ENCODE data around the gene SEZ6L.
"Not testable (repeated sequence)": the region's sequence is repeated elsewhere in the genome, so short reads cannot be mapped to it uniquely, and the experiment has no call there.

Gene SEZ6L

GRCh38 chr22:26391091-26391490, 221.8 kb downstream of the SEZ6L start:
- no peaks in the 10 kb centered on the region for H3K4me1 ChIP-seq (ENCODE audit: control insufficient read depth, insufficient read depth, low read length)
- no peak overlapping the region for H3K4me3 ChIP-seq (ENCODE audit: low read length)
- H3K27ac ChIP-seq (ENCODE audit: low read depth, low read length), result no peak overlapping the region
- H3K36me3 ChIP-seq (ENCODE audit: control insufficient read depth, insufficient read depth, low read length), result no peaks in the 10 kb centered on the region
- no peak overlapping the region for H3K9ac ChIP-seq (ENCODE audit: low read length)
- no peaks in the 10 kb centered on the region for H3K27me3 ChIP-seq (ENCODE audit: control insufficient read depth, insufficient read depth, low read length)

- Histone ChIP-seq H3K27me3 (ENCODE audit: control insufficient read depth, insufficient read depth, low read length) (no peaks in the 10 kb centered on the region), H3K4me1 (ENCODE audit: control insufficient read depth, insufficient read depth, low read length) (no peaks in the 10 kb centered on the region), H3K4me3 (ENCODE audit: low read length) (no peak overlapping the region), H3K27ac (ENCODE audit: low read depth, low read length) (no peak overlapping the region), H3K36me3 (ENCODE audit: control insufficient read depth, insufficient read depth, low read length) (no peaks in the 10 kb centered on the region), H3K9ac (ENCODE audit: low read length) (no peak overlapping the region)
Measured at GRCh38 chr22:26391623-26392022, 222.4 kb downstream of the SEZ6L start.

- no peak overlapping the region for H3K27ac ChIP-seq (ENCODE audit: low read depth, low read length)
- no peak overlapping the region for H3K9ac ChIP-seq (ENCODE audit: low read length)
- no peaks in the 10 kb centered on the region for H3K4me1 ChIP-seq (ENCODE audit: control insufficient read depth, insufficient read depth, low read length)
- no peaks in the 10 kb centered on the region for H3K27me3 ChIP-seq (ENCODE audit: control insufficient read depth, insufficient read depth, low read length)
- H3K36me3 ChIP-seq (ENCODE audit: control insufficient read depth, insufficient read depth, low read length), result no peaks in the 10 kb centered on the region
- H3K4me3 ChIP-seq (ENCODE audit: low read length), result no peak overlapping the region
Measured at GRCh38 chr22:26393929-26394328, 224.7 kb downstream of the SEZ6L start.

GRCh38 chr22:26394777-26395176, 225.5 kb downstream of the SEZ6L start:
- H3K9ac ChIP-seq (ENCODE audit: low read length), result no peak overlapping the region
- H3K27ac ChIP-seq (ENCODE audit: low read depth, low read length), result no peak overlapping the region
- no peaks in the 10 kb centered on the region for H3K36me3 ChIP-seq (ENCODE audit: control insufficient read depth, insufficient read depth, low read length)
- no peak overlapping the region for H3K4me3 ChIP-seq (ENCODE audit: low read length)
- H3K27me3 ChIP-seq (ENCODE audit: control insufficient read depth, insufficient read depth, low read length), result no peaks in the 10 kb centered on the region
- no peaks in the 10 kb centered on the region for H3K4me1 ChIP-seq (ENCODE audit: control insufficient read depth, insufficient read depth, low read length)

GRCh38 chr22:26395926-26396325, 226.7 kb downstream of the SEZ6L start:
- no peaks in the 10 kb centered on the region for H3K4me1 ChIP-seq (ENCODE audit: control insufficient read depth, insufficient read depth, low read length)

GRCh38 chr22:26398741-26399153, 229.5 kb downstream of the SEZ6L start:
- Histone ChIP-seq H3K27ac (ENCODE audit: low read depth, low read length) (no peak overlapping the region), H3K4me1 (ENCODE audit: control insufficient read depth, insufficient read depth, low read length) (no peaks in the 10 kb centered on the region), H3K36me3 (ENCODE audit: control insufficient read depth, insufficient read depth, low read length) (no peaks in the 10 kb centered on the region), H3K9ac (ENCODE audit: low read length) (no peak overlapping the region), H3K27me3 (ENCODE audit: control insufficient read depth, insufficient read depth, low read length) (no peaks in the 10 kb centered on the region), H3K4me3 (ENCODE audit: low read length) (no peak overlapping the region)

More at GRCh38 chr22:26395926-26396325, 226.7 kb downstream of the SEZ6L start:
- H3K27me3 ChIP-seq (ENCODE audit: control insufficient read depth, insufficient read depth, low read length), result no peaks in the 10 kb centered on the region
- no peak overlapping the region for H3K9ac ChIP-seq (ENCODE audit: low read length)
- H3K36me3 ChIP-seq (ENCODE audit: control insufficient read depth, insufficient read depth, low read length), result no peaks in the 10 kb centered on the region
- no peak overlapping the region for H3K4me3 ChIP-seq (ENCODE audit: low read length)
- H3K27ac ChIP-seq (ENCODE audit: low read depth, low read length), result no peak overlapping the region

- no peaks in the 10 kb centered on the region for H3K27me3 ChIP-seq (ENCODE audit: control insufficient read depth, insufficient read depth, low read length)
- H3K4me3 ChIP-seq (ENCODE audit: low read length), result no peak overlapping the region
- H3K4me1 ChIP-seq (ENCODE audit: control insufficient read depth, insufficient read depth, low read length), result no peaks in the 10 kb centered on the region
- H3K27ac ChIP-seq (ENCODE audit: low read depth, low read length), result no peak overlapping the region
- H3K9ac ChIP-seq (ENCODE audit: low read length), result no peak overlapping the region
- no peaks in the 10 kb centered on the region for H3K36me3 ChIP-seq (ENCODE audit: control insufficient read depth, insufficient read depth, low read length)
Measured at GRCh38 chr22:26399289-26399688, 230.0 kb downstream of the SEZ6L start.

GRCh38 chr22:26401726-26402125, 232.5 kb downstream of the SEZ6L start:
- Histone ChIP-seq H3K27me3 (ENCODE audit: control insufficient read depth, insufficient read depth, low read length) (no peaks in the 10 kb centered on the region), H3K9ac (ENCODE audit: low read length) (no peak overlapping the region), H3K4me1 (ENCODE audit: control insufficient read depth, insufficient read depth, low read length) (no peaks in the 10 kb centered on the region), H3K27ac (ENCODE audit: low read depth, low read length) (no peak overlapping the region), H3K4me3 (ENCODE audit: low read length) (no peak overlapping the region), H3K36me3 (ENCODE audit: control insufficient read depth, insufficient read depth, low read length) (no peaks in the 10 kb centered on the region)

GRCh38 chr22:26404851-26405421, 235.7 kb downstream of the SEZ6L start:
- H3K9ac ChIP-seq (ENCODE audit: low read length), result no peak overlapping the region
- no peaks in the 10 kb centered on the region for H3K4me1 ChIP-seq (ENCODE audit: control insufficient read depth, insufficient read depth, low read length)
- no peak overlapping the region for H3K4me3 ChIP-seq (ENCODE audit: low read length)
- H3K27ac ChIP-seq (ENCODE audit: low read depth, low read length), result no peak overlapping the region
- no peaks in the 10 kb centered on the region for H3K36me3 ChIP-seq (ENCODE audit: control insufficient read depth, insufficient read depth, low read length)
- H3K27me3 ChIP-seq (ENCODE audit: control insufficient read depth, insufficient read depth, low read length), result no peaks in the 10 kb centered on the region

- H3K9ac ChIP-seq (ENCODE audit: low read length), result no peak overlapping the region
- H3K27ac ChIP-seq (ENCODE audit: low read depth, low read length), result no peak overlapping the region
- no peaks in the 10 kb centered on the region for H3K4me1 ChIP-seq (ENCODE audit: control insufficient read depth, insufficient read depth, low read length)
- no peaks in the 10 kb centered on the region for H3K27me3 ChIP-seq (ENCODE audit: control insufficient read depth, insufficient read depth, low read length)
- no peak overlapping the region for H3K4me3 ChIP-seq (ENCODE audit: low read length)
- H3K36me3 ChIP-seq (ENCODE audit: control insufficient read depth, insufficient read depth, low read length), result no peaks in the 10 kb centered on the region
Measured at GRCh38 chr22:26406118-26406517, 236.9 kb downstream of the SEZ6L start.

- not testable (repeated sequence) for H3K27me3 ChIP-seq (ENCODE audit: control insufficient read depth, insufficient read depth, low read length); H3K36me3 ChIP-seq (ENCODE audit: control insufficient read depth, insufficient read depth, low read length); H3K4me1 ChIP-seq (ENCODE audit: control insufficient read depth, insufficient read depth, low read length); H3K27ac ChIP-seq (ENCODE audit: low read depth, low read length); H3K9ac ChIP-seq (ENCODE audit: low read length); H3K4me3 ChIP-seq (ENCODE audit: low read length)
Measured at GRCh38 chr22:26408562-26409220, 239.4 kb downstream of the SEZ6L start.

- H3K4me1 ChIP-seq (ENCODE audit: control insufficient read depth, insufficient read depth, low read length), result no peaks in the 10 kb centered on the region
- no peak overlapping the region for H3K9ac ChIP-seq (ENCODE audit: low read length)
- no peak overlapping the region for H3K4me3 ChIP-seq (ENCODE audit: low read length)
- no peak overlapping the region for H3K27ac ChIP-seq (ENCODE audit: low read depth, low read length)
- no peaks in the 10 kb centered on the region for H3K36me3 ChIP-seq (ENCODE audit: control insufficient read depth, insufficient read depth, low read length)
- no peaks in the 10 kb centered on the region for H3K27me3 ChIP-seq (ENCODE audit: control insufficient read depth, insufficient read depth, low read length)
Measured at GRCh38 chr22:26409719-26410335, 240.6 kb downstream of the SEZ6L start.

GRCh38 chr22:26410386-26410785, 241.1 kb downstream of the SEZ6L start:
- Histone ChIP-seq H3K27me3 (ENCODE audit: control insufficient read depth, insufficient read depth, low read length) (no peaks in the 10 kb centered on the region), H3K4me1 (ENCODE audit: control insufficient read depth, insufficient read depth, low read length) (no peaks in the 10 kb centered on the region), H3K27ac (ENCODE audit: low read depth, low read length) (no peak overlapping the region)

More at GRCh38 chr22:26410386-26410785, 241.1 kb downstream of the SEZ6L start:
- Histone ChIP-seq H3K36me3 (ENCODE audit: control insufficient read depth, insufficient read depth, low read length) (no peaks in the 10 kb centered on the region), H3K4me3 (ENCODE audit: low read length) (no peak overlapping the region), H3K9ac (ENCODE audit: low read length) (no peak overlapping the region)

All from rectal smooth muscle tissue (tissue), 1 donor.